NCI-H2081 (cell line): ENCODE measurements around the gene GMDS.

Experiments used
- DNase-seq, 2 experiments: peaks; one replicate each; lab custom pipeline; 2025; lab: John Stamatoyannopoulos, UW

The GMDS gene

DNA sequence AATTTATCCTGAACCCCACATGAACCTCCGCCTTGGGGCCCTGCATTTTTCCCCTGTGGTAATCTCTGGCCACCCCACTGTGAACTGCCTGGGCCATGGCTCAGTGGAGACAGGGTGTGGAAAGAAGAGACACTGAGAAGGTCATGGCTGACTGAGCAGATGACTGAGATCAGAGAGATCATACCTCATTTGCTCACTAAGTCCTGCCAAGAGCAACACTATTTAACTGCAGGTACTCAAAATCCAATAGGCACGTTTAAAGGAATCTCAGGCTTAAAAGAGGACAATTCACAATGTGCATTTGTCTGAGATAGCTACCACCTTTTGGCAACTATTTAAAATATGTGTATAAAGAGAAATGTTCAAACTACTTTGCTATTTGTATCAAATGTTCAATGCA lies 305.0 kb downstream of the GMDS start:
- no peak for DNase-seq

GRCh38 chr6:1933292-1933691 lies 312.1 kb downstream of the GMDS start:
- no peak for DNase-seq

- no peak for DNase-seq
These were observed 313.6 kb downstream of the GMDS start for GRCh38 chr6:1931817-1932216.

GRCh38 chr6:1930356-1930755 lies 315.0 kb downstream of the GMDS start:
- no peak for DNase-seq

GRCh38 chr6:1929931-1930330 lies 315.5 kb downstream of the GMDS start:
- no peak for DNase-seq

- DNase-seq, result no peak
These were observed 319.5 kb downstream of the GMDS start for GRCh38 chr6:1925743-1926430.

- DNase-seq, result no peak
These were observed 322.0 kb downstream of the GMDS start for GRCh38 chr6:1923449-1923848.

DNA sequence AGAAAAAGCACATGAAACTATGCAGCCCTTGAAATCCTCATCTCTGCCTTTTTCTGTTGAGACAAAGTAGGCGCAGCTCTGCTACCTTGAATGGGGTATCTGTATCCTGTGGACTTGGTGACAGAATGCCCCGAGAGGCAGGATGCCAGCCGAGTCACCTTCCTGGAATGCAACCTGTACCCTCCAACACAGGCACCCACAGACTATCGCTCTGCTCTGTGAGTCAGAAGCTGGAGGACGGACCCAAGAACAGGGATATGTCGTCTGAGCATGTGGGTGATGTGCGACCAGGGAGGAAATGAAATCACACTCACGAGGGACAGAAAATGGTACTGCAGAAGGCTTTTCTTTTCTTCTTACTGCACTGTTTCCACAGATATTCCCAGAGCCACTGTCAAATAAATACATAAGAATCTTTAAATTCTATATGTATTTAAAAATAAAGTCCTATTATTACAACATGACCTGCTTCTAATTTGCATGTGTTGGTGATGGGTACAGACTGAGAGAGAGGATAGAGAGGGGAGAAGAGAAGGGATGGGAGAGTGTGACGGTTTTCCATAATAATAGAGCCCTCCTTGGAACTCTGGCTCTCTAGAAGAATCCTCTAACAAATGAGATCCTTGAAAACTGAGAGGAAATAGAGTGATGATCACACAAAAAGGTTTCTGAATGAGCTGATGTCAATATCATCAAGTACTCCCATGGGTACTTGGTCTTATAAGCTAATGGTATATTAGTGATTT lies 327.6 kb downstream of the GMDS start:
- DNase-seq, result no peak

DNA sequence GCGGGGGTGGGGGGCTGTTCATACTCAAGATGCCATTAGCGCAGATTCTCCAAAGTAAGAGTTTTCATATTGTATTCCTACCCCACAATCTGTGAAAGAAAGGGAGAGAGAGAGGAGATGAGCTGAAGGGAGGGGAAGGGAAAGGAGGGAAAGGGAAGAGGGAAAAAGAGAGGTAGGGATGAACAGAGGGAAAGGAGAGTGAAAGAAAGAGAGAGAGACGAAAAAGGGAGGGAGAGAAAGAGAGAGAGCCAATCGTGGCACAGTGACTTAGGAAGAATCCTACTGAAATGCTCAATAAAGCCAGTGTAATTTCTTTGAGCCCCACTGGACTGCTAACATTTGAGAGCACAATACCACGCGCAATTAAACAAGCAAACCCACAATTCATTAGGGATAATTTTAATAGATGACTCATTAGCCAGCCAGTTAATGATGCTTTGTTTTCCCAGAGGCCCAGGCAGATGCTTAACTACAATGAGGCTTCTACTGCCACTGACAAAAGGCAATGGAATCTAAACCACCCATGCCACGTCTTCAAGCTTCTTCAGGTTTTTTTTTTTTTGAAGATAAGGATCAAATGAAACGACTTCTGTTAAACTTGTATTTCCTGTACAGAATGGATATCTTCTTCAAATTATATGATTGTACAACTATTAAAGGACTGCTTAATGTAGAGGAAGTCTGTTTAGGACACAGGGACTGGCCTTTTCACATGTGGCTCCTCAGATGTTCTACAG lies 328.9 kb downstream of the GMDS start:
- DNase-seq, result no peak

- DNase-seq, result no peak
These were observed 330.2 kb downstream of the GMDS start for GRCh38 chr6:1915226-1915625.

DNA sequence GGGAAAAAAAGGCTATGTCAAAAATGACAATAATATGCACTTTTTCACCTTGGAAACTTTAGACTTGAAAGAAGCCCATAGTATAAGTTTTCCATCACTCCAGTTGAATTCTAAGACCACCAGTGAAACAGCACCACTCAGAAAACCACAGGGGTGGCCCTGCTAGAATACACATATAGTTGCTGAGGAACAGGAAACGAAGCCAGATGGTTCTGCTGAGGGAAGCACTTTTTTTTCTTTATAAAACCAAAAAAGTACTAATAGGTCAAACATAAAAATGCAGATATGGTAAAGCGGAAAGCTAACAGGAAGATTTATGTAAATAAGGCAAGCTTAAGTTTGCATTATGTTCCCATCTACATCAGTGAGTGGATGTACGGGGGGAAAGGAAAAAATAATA lies 331.8 kb downstream of the GMDS start:
- DNase-seq, result no peak

GRCh38 chr6:1912731-1913130 lies 332.7 kb downstream of the GMDS start:
- no peak for DNase-seq

- no peak for DNase-seq
These were observed 333.9 kb downstream of the GMDS start for GRCh38 chr6:1911474-1911873.

DNA sequence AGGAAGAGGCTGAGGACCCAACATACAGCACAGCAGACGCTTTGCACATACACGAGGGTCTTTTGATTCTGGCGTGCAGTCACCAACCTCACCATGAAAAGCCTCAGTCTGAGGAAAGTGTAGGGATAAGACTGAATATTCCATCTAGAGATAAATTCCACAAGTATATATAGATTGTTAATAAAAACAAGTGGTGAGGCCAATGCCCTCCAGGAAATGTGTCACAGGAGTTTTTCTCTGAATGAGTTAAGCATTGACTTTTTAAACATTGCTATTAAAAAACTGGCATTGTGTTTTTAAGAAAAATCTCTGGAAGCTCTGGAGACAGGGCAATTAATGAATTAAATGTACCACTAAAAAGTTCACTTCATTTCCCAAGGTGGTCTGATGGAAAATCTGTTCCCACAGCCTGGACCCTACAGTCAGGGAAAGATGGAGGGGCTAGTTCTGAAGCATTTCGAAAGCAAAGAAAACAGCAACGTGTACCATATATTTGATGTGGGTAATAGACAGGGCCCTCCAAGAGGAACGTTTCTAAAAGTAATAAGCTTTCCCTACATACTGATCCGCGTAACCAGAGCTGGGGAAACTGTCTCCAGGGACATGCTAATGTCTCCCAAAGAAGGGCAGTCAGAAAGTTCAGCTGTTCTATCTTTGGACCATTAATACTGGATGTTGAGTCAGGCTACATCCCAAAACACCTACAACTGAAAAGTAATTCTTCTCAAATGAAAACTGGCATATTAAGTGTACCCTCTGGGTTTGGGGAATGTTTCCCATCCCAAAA lies 334.6 kb downstream of the GMDS start:
- no peak for DNase-seq

DNA sequence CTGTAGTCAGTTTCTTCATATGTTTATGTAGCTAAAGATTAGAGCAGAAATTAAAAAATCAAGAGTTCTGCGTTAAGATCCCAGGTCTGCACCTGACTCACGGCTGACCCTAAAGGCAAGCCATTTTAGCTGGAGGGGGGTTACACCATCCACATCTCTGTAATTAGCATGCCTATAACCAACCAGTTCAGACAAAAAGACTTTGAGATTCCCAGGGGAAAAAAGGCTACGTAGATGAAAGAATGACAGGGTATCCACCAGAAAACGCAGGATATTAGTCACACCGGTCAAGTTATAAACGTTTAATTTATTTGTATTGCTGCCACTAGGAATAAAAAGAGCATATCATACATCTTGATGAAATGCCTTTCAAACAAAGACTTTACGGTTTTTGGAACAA lies 336.6 kb downstream of the GMDS start:
- DNase-seq, result no peak

DNA sequence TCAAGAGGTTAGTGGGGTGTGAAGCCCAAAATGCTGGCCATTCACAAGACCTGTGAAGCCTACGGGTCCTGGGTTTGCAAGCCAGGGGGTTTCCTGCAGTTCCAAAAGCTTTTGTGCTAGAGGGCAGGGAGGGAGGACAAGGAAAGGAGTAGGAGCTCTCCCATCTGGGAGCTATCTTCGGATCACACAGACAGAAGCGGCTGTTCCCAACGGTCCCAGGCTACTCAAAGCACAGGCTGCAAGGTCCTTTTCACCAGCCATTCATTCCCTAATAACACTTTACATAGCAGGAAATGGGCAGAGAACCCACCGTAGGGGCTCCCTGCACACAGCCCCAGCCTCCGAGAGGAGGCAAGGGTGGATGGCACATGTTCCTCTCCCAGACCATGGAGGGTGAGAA lies 338.8 kb downstream of the GMDS start:
- no peak for DNase-seq

- DNase-seq, result no peak
These were observed 339.4 kb downstream of the GMDS start for GRCh38 chr6:1906014-1906413.

GRCh38 chr6:1904898-1905297 lies 340.5 kb downstream of the GMDS start:
- no peak for DNase-seq

DNA sequence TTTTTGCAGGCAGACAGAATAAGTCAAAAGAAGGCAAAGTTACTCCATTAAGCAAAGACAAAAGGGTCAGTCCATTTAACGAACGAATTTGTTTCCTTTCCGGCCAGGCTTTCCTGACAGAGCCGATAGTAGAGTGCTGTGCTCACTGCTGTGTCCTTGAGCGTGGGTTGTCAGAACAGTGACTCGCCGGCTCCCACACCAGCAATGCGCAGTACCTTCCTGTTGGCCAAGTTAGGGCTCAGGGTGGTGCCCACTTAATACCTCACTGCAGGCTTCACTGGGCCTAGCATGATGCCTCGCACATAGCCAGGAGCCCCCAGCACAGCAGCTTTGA lies 341.0 kb downstream of the GMDS start:
- no peak for DNase-seq

GRCh38 chr6:1903780-1904465 lies 341.5 kb downstream of the GMDS start:
- no peak for DNase-seq

GRCh38 chr6:1901556-1901955 lies 343.8 kb downstream of the GMDS start:
- DNase-seq, result no peak

- DNase-seq, result no peak
These were observed 348.5 kb downstream of the GMDS start for GRCh38 chr6:1896897-1897296.
